ENCODE results near the gene FCRLB. TPM values are rescaled to one million over a fixed set of nuclear protein-coding genes. Genes with fewer than 3 reads are reported as not detected.
"Not testable (repeated sequence)": the region's sequence is repeated elsewhere in the genome, so short reads cannot be mapped to it uniquely, and the experiment has no call there.

The FCRLB gene
- total RNA-seq (2014; rRNA removed; shearing (Covaris generic)), result 0.55 and 0.74 TPM in 2 replicates

GRCh38 chr1:161720956-161721737, at the start of gene FCRLB:
Gene FCRLB, plus strand, starts transcription at chr1:161721544. Its CDS starts 1,129 bp downstream, at chr1:161722673.
- DNase-seq, result no peak
- no peak within 1 kb of the TSS for H3K4me3 ChIP-seq (ENCODE audit: insufficient read depth, low read depth, low read length)
- H3K27me3 ChIP-seq (ENCODE audit: control insufficient read depth, insufficient read depth, low read length), result peaks cover 29% of the 10 kb centered on the region

GRCh38 chr1:161673437-161673836, 47.9 kb upstream of the FCRLB start:
- DNase-seq; H3K4me3 ChIP-seq (ENCODE audit: insufficient read depth, low read depth, low read length); H3K27me3 ChIP-seq (ENCODE audit: control insufficient read depth, insufficient read depth, low read length); H3K36me3 ChIP-seq (replicated peaks; ENCODE audit: control insufficient read depth, insufficient read depth, low read length): not testable (repeated sequence)

More at GRCh38 chr1:161720956-161721737, at the start of gene FCRLB:
- H3K36me3 ChIP-seq (replicated peaks; ENCODE audit: control insufficient read depth, insufficient read depth, low read length), result no peaks in the 10 kb centered on the region

GRCh38 chr1:161674447-161674846, 46.9 kb upstream of the FCRLB start:
- not testable (repeated sequence) for DNase-seq; H3K27me3 ChIP-seq (ENCODE audit: control insufficient read depth, insufficient read depth, low read length); H3K4me3 ChIP-seq (ENCODE audit: insufficient read depth, low read depth, low read length); H3K36me3 ChIP-seq (replicated peaks; ENCODE audit: control insufficient read depth, insufficient read depth, low read length)

GRCh38 chr1:161674908-161675307, 46.4 kb upstream of the FCRLB start:
- H3K27me3 ChIP-seq (ENCODE audit: control insufficient read depth, insufficient read depth, low read length); DNase-seq; H3K4me3 ChIP-seq (ENCODE audit: insufficient read depth, low read depth, low read length); H3K36me3 ChIP-seq (replicated peaks; ENCODE audit: control insufficient read depth, insufficient read depth, low read length): not testable (repeated sequence)

- Histone ChIP-seq H3K4me3 (ENCODE audit: insufficient read depth, low read depth, low read length) (no peak overlapping the region), H3K36me3 (replicated peaks; ENCODE audit: control insufficient read depth, insufficient read depth, low read length) (no peaks in the 10 kb centered on the region), H3K27me3 (ENCODE audit: control insufficient read depth, insufficient read depth, low read length) (no peaks in the 10 kb centered on the region; the same call in 1 of the 2 replicates)
- DNase-seq, result no peak
Observed at GRCh38 chr1:161676441-161676840, 44.9 kb upstream of the FCRLB start.

- DNase-seq, result peak; percentile 12
- Histone ChIP-seq H3K4me3 (ENCODE audit: insufficient read depth, low read depth, low read length) (no peak overlapping the region), H3K27me3 (ENCODE audit: control insufficient read depth, insufficient read depth, low read length) (no peaks in the 10 kb centered on the region; the same call in 1 of the 2 replicates), H3K36me3 (replicated peaks; ENCODE audit: control insufficient read depth, insufficient read depth, low read length) (no peaks in the 10 kb centered on the region)
Observed at GRCh38 chr1:161676958-161677689, 44.2 kb upstream of the FCRLB start.

GRCh38 chr1:161678500-161678899, 42.8 kb upstream of the FCRLB start:
- no peak for DNase-seq
- H3K36me3 ChIP-seq (replicated peaks; ENCODE audit: control insufficient read depth, insufficient read depth, low read length), result no peaks in the 10 kb centered on the region
- H3K4me3 ChIP-seq (ENCODE audit: insufficient read depth, low read depth, low read length), result no peak overlapping the region
- H3K27me3 ChIP-seq (ENCODE audit: control insufficient read depth, insufficient read depth, low read length), result no peaks in the 10 kb centered on the region; the same call in 1 of the 2 replicates

GRCh38 chr1:161681879-161682278, 39.5 kb upstream of the FCRLB start:
- Histone ChIP-seq H3K36me3 (replicated peaks; ENCODE audit: control insufficient read depth, insufficient read depth, low read length) (no peaks in the 10 kb centered on the region), H3K4me3 (ENCODE audit: insufficient read depth, low read depth, low read length) (no peak overlapping the region), H3K27me3 (ENCODE audit: control insufficient read depth, insufficient read depth, low read length) (no peaks in the 10 kb centered on the region)
- DNase-seq, result no peak

- no peak for DNase-seq
- Histone ChIP-seq H3K4me3 (ENCODE audit: insufficient read depth, low read depth, low read length) (no peak overlapping the region), H3K27me3 (ENCODE audit: control insufficient read depth, insufficient read depth, low read length) (no peaks in the 10 kb centered on the region; the same call in 1 of the 2 replicates)
Observed at GRCh38 chr1:161688946-161689345, 32.4 kb upstream of the FCRLB start.

GRCh38 chr1:161691846-161692245, 29.5 kb upstream of the FCRLB start:
- Histone ChIP-seq H3K27me3 (ENCODE audit: control insufficient read depth, insufficient read depth, low read length) (no peaks in the 10 kb centered on the region; the same call in 1 of the 2 replicates), H3K36me3 (replicated peaks; ENCODE audit: control insufficient read depth, insufficient read depth, low read length) (no peaks in the 10 kb centered on the region), H3K4me3 (ENCODE audit: insufficient read depth, low read depth, low read length) (no peak overlapping the region)
- DNase-seq, result no peak

More at GRCh38 chr1:161688946-161689345, 32.4 kb upstream of the FCRLB start:
- no peaks in the 10 kb centered on the region for H3K36me3 ChIP-seq (replicated peaks; ENCODE audit: control insufficient read depth, insufficient read depth, low read length)

- H3K36me3 ChIP-seq (replicated peaks; ENCODE audit: control insufficient read depth, insufficient read depth, low read length); DNase-seq; H3K4me3 ChIP-seq (ENCODE audit: insufficient read depth, low read depth, low read length); H3K27me3 ChIP-seq (ENCODE audit: control insufficient read depth, insufficient read depth, low read length): not testable (repeated sequence)
Observed at GRCh38 chr1:161693020-161693712, 28.2 kb upstream of the FCRLB start.

- H3K27me3 ChIP-seq (ENCODE audit: control insufficient read depth, insufficient read depth, low read length), result not testable (repeated sequence)
Observed at GRCh38 chr1:161698302-161698701, 23.0 kb upstream of the FCRLB start.

GRCh38 chr1:161702250-161702649, 19.1 kb upstream of the FCRLB start:
- DNase-seq, result no peak
- no peaks in the 10 kb centered on the region for H3K27me3 ChIP-seq (ENCODE audit: control insufficient read depth, insufficient read depth, low read length)
- no peaks in the 10 kb centered on the region for H3K36me3 ChIP-seq (replicated peaks; ENCODE audit: control insufficient read depth, insufficient read depth, low read length)
- H3K4me3 ChIP-seq (ENCODE audit: insufficient read depth, low read depth, low read length), result no peak overlapping the region

More at GRCh38 chr1:161698302-161698701, 23.0 kb upstream of the FCRLB start:
- DNase-seq; H3K4me3 ChIP-seq (ENCODE audit: insufficient read depth, low read depth, low read length); H3K36me3 ChIP-seq (replicated peaks; ENCODE audit: control insufficient read depth, insufficient read depth, low read length): not testable (repeated sequence)

- no peaks in the 10 kb centered on the region for H3K36me3 ChIP-seq (replicated peaks; ENCODE audit: control insufficient read depth, insufficient read depth, low read length)
Observed at GRCh38 chr1:161705537-161705936, 15.8 kb upstream of the FCRLB start.

More at GRCh38 chr1:161705537-161705936, 15.8 kb upstream of the FCRLB start:
- no peak overlapping the region for H3K4me3 ChIP-seq (ENCODE audit: insufficient read depth, low read depth, low read length)
- no peak for DNase-seq
- H3K27me3 ChIP-seq (ENCODE audit: control insufficient read depth, insufficient read depth, low read length), result no peaks in the 10 kb centered on the region

All from H7 (cell line).